Ishikawa (cell line): Measurements from ENCODE around the gene CHURC1.

Experiments used
- CEBPB ChIP-seq: IDR thresholded peaks from 2 replicates; pipeline ENCODE4 v1.6.1; 2012
- CREB1 ChIP-seq: IDR thresholded peaks from 2 replicates; pipeline ENCODE4 v1.6.1; 2012; ENCODE audit warnings: low read depth
- FOXM1 ChIP-seq: IDR thresholded peaks from 2 replicates; pipeline ENCODE4 v1.6.1; 2012; ENCODE audit warnings: low read depth, borderline replicate concordance
- MAX ChIP-seq: IDR thresholded peaks from 2 replicates; pipeline ENCODE4 v1.6.1; 2012
- RAD21 ChIP-seq: IDR thresholded peaks from 2 replicates; pipeline ENCODE4 v1.6.1; 2012; ENCODE audit warnings: low read depth
- REST ChIP-seq: IDR thresholded peaks from 2 replicates; pipeline ENCODE4 v1.6.1; 2012; ENCODE audit warnings: low read depth, mild to moderate bottlenecking
- TAF1 ChIP-seq: IDR thresholded peaks from 2 replicates; pipeline ENCODE4 v1.6.1; 2012; ENCODE audit warnings: low read depth, mild to moderate bottlenecking
- TCF12 ChIP-seq: IDR thresholded peaks from 2 replicates; pipeline ENCODE4 v1.6.1; 2012; ENCODE audit warnings: low read depth
- YY1 ChIP-seq: IDR thresholded peaks from 2 replicates; pipeline ENCODE4 v1.6.1; 2012; ENCODE audit warnings: low read depth

GRCh38 chr14:64974563-64974962, 60.3 kb downstream of the CHURC1 start:
- TF ChIP-seq TCF12 (no peak), CEBPB (no peak), MAX (no peak), RAD21 (no peak), TAF1 (no peak), REST (no peak), FOXM1 (no peak), CREB1 (no peak), YY1 (no peak)
